Lower leg skin (tissue), 3 donors: Measurements from ENCODE around the gene STARD13.

Experiments used
- CTCF ChIP-seq, 3 donors: fragments of 450-650 bp; IDR thresholded peaks; one replicate each; pipeline ENCODE4 v1.5.1; 2016; ENCODE audit warnings: antibody characterized with exemption in 3 of 3, mild to moderate bottlenecking in 3 of 3, moderate library complexity in 2 of 3
- POLR2A ChIP-seq, 2 donors: fragments of 450-650 bp; IDR thresholded peaks; one replicate each; pipeline ENCODE4 v1.6.1; 2016 to 2017; ENCODE audit warnings: antibody characterized with exemption in 2 of 2, mild to moderate bottlenecking in 1 of 2, moderate library complexity in 1 of 2

GRCh38 chr13:33108620-33109019, 176.9 kb downstream of the STARD13 start:
- TF ChIP-seq CTCF (IDR thresholded peaks at IDR 0.05) (no peak), POLR2A (IDR thresholded peaks at IDR 0.05) (no peak)
